Kidney epithelial cell (primary cell): ENCODE measurements around the gene RPL26. TPM values are rescaled to one million over a fixed set of nuclear protein-coding genes. Genes with fewer than 3 reads are reported as not detected.

ENCODE experiments used
- DNase-seq: peaks from one replicate; pipeline ENCODE4 v3.0.0-alpha.2; 2010; ENCODE audit warnings: low read depth
- H3K27me3 ChIP-seq: 2 replicates; pipeline ENCODE4 v1.6.0; 2011; ENCODE audit warnings: low read length; ENCODE audit not compliant: control insufficient read depth, insufficient read depth
- H3K36me3 ChIP-seq: 2 replicates; pipeline ENCODE4 v1.5.1; 2011; ENCODE audit warnings: low read length; ENCODE audit not compliant: control insufficient read depth, insufficient read depth
- H3K4me3 ChIP-seq: 2 replicates; pipeline ENCODE4 v1.5.1; 2011; ENCODE audit warnings: low read depth, mild to moderate bottlenecking, control low read depth, low read length
- CTCF ChIP-seq: IDR thresholded peaks from 2 replicates; pipeline ENCODE4 v1.5.1; 2011; ENCODE audit warnings: mild to moderate bottlenecking, moderate library complexity, low read length, control low read depth, inconsistent platforms; ENCODE audit not compliant: insufficient read depth, poor library complexity, severe bottlenecking
- total RNA-seq: library from RNA; depleted of rRNA; stranded (reverse); fragments of >200 nt; gene quantifications from 2 replicates; pipeline ENCODE4 v1.2.3, GENCODE V29; 2015

Gene RPL26
- total RNA-seq, 1 donor from 2014 or later = 6,972 TPM

- no peaks in the 10 kb centered on the region for H3K27me3 ChIP-seq
- H3K36me3 ChIP-seq = no peaks in the 10 kb centered on the region
- no peak for TF ChIP-seq CTCF
- H3K4me3 ChIP-seq = no peak overlapping the region
- DNase-seq = no peak
Measured at GRCh38 chr17:8337802-8338752, 44.9 kb downstream of the RPL26 start.

GRCh38 chr17:8333281-8333680 lies 49.7 kb downstream of the RPL26 start:
- no peak for TF ChIP-seq CTCF
- DNase-seq = no peak
- Histone ChIP-seq H3K36me3 (no peaks in the 10 kb centered on the region), H3K4me3 (no peak overlapping the region), H3K27me3 (peaks cover 3% of the 10 kb centered on the region)

- Histone ChIP-seq H3K4me3 (no peak overlapping the region), H3K27me3 (peaks cover 3% of the 10 kb centered on the region), H3K36me3 (no peaks in the 10 kb centered on the region)
- DNase-seq = no peak
- TF ChIP-seq CTCF = no peak
Measured at GRCh38 chr17:8332688-8333087, 50.3 kb downstream of the RPL26 start.

- no peak overlapping the region for H3K4me3 ChIP-seq
- peaks cover 6% of the 10 kb centered on the region for H3K27me3 ChIP-seq
- no peaks in the 10 kb centered on the region for H3K36me3 ChIP-seq
- TF ChIP-seq CTCF = no peak
- DNase-seq = no peak
Measured at GRCh38 chr17:8332128-8332527, 50.9 kb downstream of the RPL26 start.

Other genes starting within 250 kb of the RPL26 start
- 11.0 and 19.4 TPM in 2 replicates for gene PER1, start 230.8 kb downstream of the RPL26 start, total RNA-seq
- gene VAMP2, start 220.2 kb downstream of the RPL26 start, total RNA-seq = 7.0 and 8.0 TPM in 2 replicates
- gene TMEM107, start 206.8 kb downstream of the RPL26 start, total RNA-seq = 10.0 and 14.7 TPM in 2 replicates
- 13.3 and 16.1 TPM in 2 replicates for gene BORCS6, start 193.0 kb downstream of the RPL26 start, total RNA-seq
- gene AURKB, start 172.6 kb downstream of the RPL26 start, total RNA-seq = 11.6 and 21.6 TPM in 2 replicates
- gene CTC1, start 135.1 kb downstream of the RPL26 start, total RNA-seq = 7.8 and 14.1 TPM in 2 replicates
- gene PFAS, start 133.9 kb downstream of the RPL26 start, total RNA-seq = 33.5 and 34.3 TPM in 2 replicates
- 27.2 and 30.0 TPM in 2 replicates for gene RANGRF, start 94.5 kb downstream of the RPL26 start, total RNA-seq
- 0.84 and 1.5 TPM in 2 replicates for gene SLC25A35, start 87.8 kb downstream of the RPL26 start, total RNA-seq
- gene ARHGEF15, start 73.0 kb downstream of the RPL26 start, total RNA-seq = 0.08 and 0.21 TPM in 2 replicates
- gene ODF4, start 43.4 kb downstream of the RPL26 start, total RNA-seq = not detected in 2 replicates
- 0.14 TPM in 1 of 2 replicates, not detected in the other for gene RNF222, start 14.6 kb upstream of the RPL26 start, total RNA-seq
- 39.8 and 43.5 TPM in 2 replicates for gene NDEL1, start 52.7 kb upstream of the RPL26 start, total RNA-seq
- 65.9 and 90.5 TPM in 2 replicates for gene MYH10, start 247.5 kb upstream of the RPL26 start, total RNA-seq